Peyer's patch (tissue), 4 donors: ENCODE results near the gene ARHGAP22.

Experiments used
- POLR2A ChIP-seq, 2 donors: fragments of 450-650 bp; IDR thresholded peaks; one replicate each; pipeline ENCODE4 v1.5.1; 2017; ENCODE audit warnings: antibody characterized with exemption in 2 of 2, mild to moderate bottlenecking in 2 of 2, moderate library complexity in 2 of 2
- TF ChIP-seq, protein P1 (sequence below), 6 experiments: fragments of 450-650 bp in 4 of 6; fragments of 200-600 bp in 2 of 6; sonication (generic) in 1 of 6; IDR thresholded peaks; one replicate each; pipeline ENCODE4 v1.5.1; 2017 to 2019; ENCODE audit warnings: antibody characterized with exemption in 6 of 6, mild to moderate bottlenecking in 3 of 6, moderate library complexity in 1 of 6

DNA sequence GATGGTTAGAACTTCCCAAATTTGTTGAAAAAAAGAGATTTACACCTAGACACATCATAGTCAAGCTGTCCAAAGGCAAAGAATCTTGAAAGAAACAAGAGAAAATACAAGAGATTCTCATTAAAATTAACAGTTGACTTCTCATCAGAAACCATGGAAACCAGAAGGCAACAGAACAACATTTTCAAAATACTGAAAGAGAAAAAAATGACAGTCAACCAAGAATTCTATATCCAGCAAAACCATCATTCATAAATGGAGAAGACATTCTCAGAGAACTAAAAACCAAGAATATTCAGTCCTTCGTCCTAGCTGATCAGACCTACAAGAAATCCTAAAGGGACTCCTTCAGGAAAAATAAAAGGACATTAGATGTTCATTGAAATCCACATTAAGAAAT lies 90.6 kb downstream of the ARHGAP22 start:
- TF ChIP-seq POLR2A (IDR thresholded peaks at IDR 0.05), result no peak
- TF ChIP-seq, protein P1, sequence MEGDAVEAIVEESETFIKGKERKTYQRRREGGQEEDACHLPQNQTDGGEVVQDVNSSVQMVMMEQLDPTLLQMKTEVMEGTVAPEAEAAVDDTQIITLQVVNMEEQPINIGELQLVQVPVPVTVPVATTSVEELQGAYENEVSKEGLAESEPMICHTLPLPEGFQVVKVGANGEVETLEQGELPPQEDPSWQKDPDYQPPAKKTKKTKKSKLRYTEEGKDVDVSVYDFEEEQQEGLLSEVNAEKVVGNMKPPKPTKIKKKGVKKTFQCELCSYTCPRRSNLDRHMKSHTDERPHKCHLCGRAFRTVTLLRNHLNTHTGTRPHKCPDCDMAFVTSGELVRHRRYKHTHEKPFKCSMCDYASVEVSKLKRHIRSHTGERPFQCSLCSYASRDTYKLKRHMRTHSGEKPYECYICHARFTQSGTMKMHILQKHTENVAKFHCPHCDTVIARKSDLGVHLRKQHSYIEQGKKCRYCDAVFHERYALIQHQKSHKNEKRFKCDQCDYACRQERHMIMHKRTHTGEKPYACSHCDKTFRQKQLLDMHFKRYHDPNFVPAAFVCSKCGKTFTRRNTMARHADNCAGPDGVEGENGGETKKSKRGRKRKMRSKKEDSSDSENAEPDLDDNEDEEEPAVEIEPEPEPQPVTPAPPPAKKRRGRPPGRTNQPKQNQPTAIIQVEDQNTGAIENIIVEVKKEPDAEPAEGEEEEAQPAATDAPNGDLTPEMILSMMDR (IDR thresholded peaks at IDR 0.05), result no peak
